ENCODE results near the gene MYCBP2. TPM values are rescaled to one million over a fixed set of nuclear protein-coding genes. Genes with fewer than 3 reads are reported as not detected.

MYCBP2 gene
- polyA plus RNA-seq, 4 donors = 11.2 to 33.0 (median 23.5) TPM

GRCh38 chr13:77331421-77331820 lies 4.5 kb upstream of the MYCBP2 start:
- Histone ChIP-seq H3K9me3 (ENCODE audit: control insufficient read depth in 2 of 2, insufficient read depth in 1 of 2, low read depth in 1 of 2, low read length in 1 of 2) (no peaks in the 10 kb centered on the region), H3K27ac (ENCODE audit: low read depth in 1 of 3, low read length in 2 of 3) (no peak overlapping the region), H3K4me1 (ENCODE audit: control insufficient read depth in 3 of 3, insufficient read depth in 2 of 3, low read depth in 1 of 3, low read length in 2 of 3) (peaks cover 3 to 7% (median 5%) of the 10 kb centered on the region in 3 donors), H3K27me3 (ENCODE audit: control insufficient read depth in 3 of 3, insufficient read depth in 3 of 3, low read length in 3 of 3) (peaks cover 0 to 3% (median 0%) of the 10 kb centered on the region in 3 donors), H3K4me3 (ENCODE audit: low read depth in 1 of 3, low read length in 3 of 3) (no peak overlapping the region), H3K36me3 (ENCODE audit: control insufficient read depth in 3 of 3, insufficient read depth in 2 of 3, low read depth in 1 of 3, low read length in 3 of 3) (no peaks in the 10 kb centered on the region)
- DNase-seq (no peak), FAIRE-seq (no peak)
- 81 to 91% (median 89%) methylated on average over 2 of the region's 2 CpGs for WGBS, 3 donors

DNA sequence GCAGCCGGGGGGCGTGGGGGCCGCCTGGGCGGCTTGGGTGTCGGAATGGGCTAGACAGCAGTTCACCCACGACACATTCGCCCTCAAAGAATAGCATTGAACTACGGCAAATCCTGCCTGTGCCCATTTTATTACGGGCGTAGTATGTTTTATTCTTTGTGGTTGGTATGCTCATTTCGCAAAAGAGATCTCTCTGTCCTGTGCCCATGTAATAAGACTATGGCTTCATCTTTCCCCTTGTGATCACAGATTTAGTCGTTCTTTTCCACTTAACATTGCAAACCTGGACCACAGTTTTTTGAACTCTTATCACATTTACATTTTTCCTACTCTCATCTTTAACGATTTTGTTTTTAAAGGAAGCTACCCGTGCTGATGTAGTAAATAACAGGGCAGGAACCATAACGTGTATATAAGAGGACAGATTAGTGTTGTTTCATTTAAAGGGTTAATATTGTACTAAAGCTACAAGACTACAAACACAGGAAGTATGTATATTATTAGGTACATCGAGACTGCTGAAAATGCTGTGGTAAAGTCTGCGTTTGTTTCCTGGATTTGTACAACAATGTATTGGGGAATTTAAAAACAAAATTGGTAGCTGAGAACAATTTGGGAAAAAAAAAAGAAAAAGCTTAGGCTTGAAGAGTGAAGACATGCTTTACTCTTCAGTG lies 3.2 kb upstream of the MYCBP2 start:
- Histone ChIP-seq H3K9me3 (ENCODE audit: control insufficient read depth in 2 of 2, insufficient read depth in 1 of 2, low read depth in 1 of 2, low read length in 1 of 2) (no peaks in the 10 kb centered on the region), H3K36me3 (ENCODE audit: control insufficient read depth in 3 of 3, insufficient read depth in 2 of 3, low read depth in 1 of 3, low read length in 3 of 3) (no peaks in the 10 kb centered on the region), H3K27ac (ENCODE audit: low read depth in 1 of 3, low read length in 2 of 3) (peak overlapping the region; percentile 28 to 91 (median 87)), H3K4me3 (ENCODE audit: low read depth in 1 of 3, low read length in 3 of 3) (peak overlapping the region; percentile 55 to 76 (median 75)), H3K4me1 (ENCODE audit: control insufficient read depth in 3 of 3, insufficient read depth in 2 of 3, low read depth in 1 of 3, low read length in 2 of 3) (peaks cover 3 to 7% (median 5%) of the 10 kb centered on the region in 3 donors), H3K27me3 (ENCODE audit: control insufficient read depth in 3 of 3, insufficient read depth in 3 of 3, low read length in 3 of 3) (peaks cover 0 to 3% (median 0%) of the 10 kb centered on the region in 3 donors)
- FAIRE-seq (peak; percentile 33), DNase-seq (peak; percentile 15 to 82)
- 1% methylated on average over 17 of the region's 17 CpGs for WGBS, 3 donors

DNA sequence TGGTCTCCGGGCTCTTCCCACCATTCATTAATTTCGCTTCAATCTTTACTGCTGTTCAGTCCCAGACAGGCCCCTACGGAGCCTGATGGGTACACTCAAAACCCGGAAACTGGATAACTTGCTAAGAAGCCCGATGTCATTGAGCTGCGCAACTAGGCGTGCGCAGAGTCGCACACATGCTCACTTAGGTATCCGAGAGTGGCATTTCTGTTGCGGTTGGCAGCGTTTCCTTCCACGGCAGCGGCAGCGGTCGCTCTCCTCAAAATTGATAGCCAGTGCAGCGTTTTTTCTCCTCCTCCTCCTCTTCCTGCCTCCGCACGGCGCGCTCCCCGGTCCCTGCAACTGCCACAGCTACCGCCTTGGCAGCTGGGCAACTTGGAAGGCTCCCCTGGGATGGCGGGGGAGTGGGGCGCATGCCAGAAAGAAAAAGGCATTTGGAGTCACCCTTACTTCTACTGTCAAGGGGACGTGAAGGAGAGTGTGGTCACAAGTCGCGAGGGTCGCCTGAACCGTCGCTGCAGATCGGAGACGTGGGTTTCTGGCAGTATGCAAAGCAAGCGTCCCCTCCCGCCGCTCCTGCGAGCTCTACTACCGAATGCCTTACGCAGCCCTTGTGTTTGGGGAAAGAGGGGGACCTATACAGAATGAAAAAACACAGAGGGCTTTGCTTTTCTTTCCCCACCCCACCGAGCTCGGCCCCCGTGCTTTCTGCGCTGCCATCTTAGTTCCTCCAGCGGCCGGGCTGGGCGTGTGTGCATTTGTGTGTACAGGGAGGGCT lies 2.4 kb upstream of the MYCBP2 start:
- FAIRE-seq = no peak
- WGBS, 3 donors = 0 to 1% (median 0%) methylated on average over 45 to 46 of the region's 46 CpGs

GRCh38 chr13:77328819-77329132 lies 1.9 kb upstream of the MYCBP2 start:
- no peaks in the 10 kb centered on the region for H3K9me3 ChIP-seq (ENCODE audit: control insufficient read depth in 2 of 2, insufficient read depth in 1 of 2, low read depth in 1 of 2, low read length in 1 of 2)
- H3K27ac ChIP-seq (ENCODE audit: low read depth in 1 of 3, low read length in 2 of 3) = peak overlapping the region in 2 of 3 donors; percentile 87 to 91
- WGBS, 3 donors = 0 to 3% (median 3%) methylated on average over 4 of the region's 4 CpGs
- peaks cover 3 to 9% (median 7%) of the 10 kb centered on the region in 3 donors for H3K4me1 ChIP-seq (ENCODE audit: control insufficient read depth in 3 of 3, insufficient read depth in 2 of 3, low read depth in 1 of 3, low read length in 2 of 3)
- no peaks in the 10 kb centered on the region for H3K36me3 ChIP-seq (ENCODE audit: control insufficient read depth in 3 of 3, insufficient read depth in 2 of 3, low read depth in 1 of 3, low read length in 3 of 3)
- FAIRE-seq = no peak
- no peak for DNase-seq
- no peaks in the 10 kb centered on the region for H3K27me3 ChIP-seq (ENCODE audit: control insufficient read depth in 3 of 3, insufficient read depth in 3 of 3, low read length in 3 of 3)
- peak overlapping the region; percentile 21 to 76 (median 75) for H3K4me3 ChIP-seq (ENCODE audit: low read depth in 1 of 3, low read length in 3 of 3)

More for the DNA sequence above, 2.4 kb upstream of the MYCBP2 start:
- no peaks in the 10 kb centered on the region for H3K36me3 ChIP-seq (ENCODE audit: control insufficient read depth in 3 of 3, insufficient read depth in 2 of 3, low read depth in 1 of 3, low read length in 3 of 3)
- H3K9me3 ChIP-seq (ENCODE audit: control insufficient read depth in 2 of 2, insufficient read depth in 1 of 2, low read depth in 1 of 2, low read length in 1 of 2) = no peaks in the 10 kb centered on the region
- peak overlapping the region; percentile 49 to 91 (median 87) for H3K27ac ChIP-seq (ENCODE audit: low read depth in 1 of 3, low read length in 2 of 3)
- H3K4me1 ChIP-seq (ENCODE audit: control insufficient read depth in 3 of 3, insufficient read depth in 2 of 3, low read depth in 1 of 3, low read length in 2 of 3) = peaks cover 3 to 7% (median 5%) of the 10 kb centered on the region in 3 donors
- H3K4me3 ChIP-seq (ENCODE audit: low read depth in 1 of 3, low read length in 3 of 3) = peak overlapping the region; percentile 55 to 76 (median 75)
- no peaks in the 10 kb centered on the region for H3K27me3 ChIP-seq (ENCODE audit: control insufficient read depth in 3 of 3, insufficient read depth in 3 of 3, low read length in 3 of 3)
- DNase-seq = peak; percentile 96 to 97

DNA sequence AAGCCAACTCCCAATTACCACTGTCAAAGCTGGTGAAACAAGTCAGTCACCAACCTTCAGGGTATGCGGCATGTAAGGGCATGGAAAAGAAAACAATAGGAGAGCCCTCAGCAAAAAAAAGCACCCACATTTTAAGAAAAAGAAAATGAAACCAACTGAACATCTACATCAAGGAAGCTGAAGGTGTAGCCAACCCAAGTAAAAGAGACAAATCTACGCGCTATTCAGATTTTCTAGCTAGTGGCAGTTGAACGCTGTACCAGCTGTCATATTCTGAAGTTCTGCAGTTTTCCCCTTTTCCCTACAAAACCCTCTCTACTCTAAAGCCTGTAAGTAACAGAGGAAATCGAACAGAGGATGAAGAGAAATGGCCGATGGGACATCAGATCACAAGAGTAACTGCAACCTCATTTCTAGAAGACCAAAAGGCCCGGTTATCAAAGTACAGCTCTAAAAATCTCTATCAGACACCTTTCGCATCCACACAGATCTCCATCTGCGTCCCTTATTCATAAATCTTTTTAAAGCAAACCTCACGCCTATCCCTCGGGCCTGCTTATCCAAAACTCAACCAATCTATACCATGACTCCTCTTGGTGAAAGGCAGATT lies 1.4 kb downstream of the MYCBP2 start:
- Histone ChIP-seq H3K27me3 (ENCODE audit: control insufficient read depth in 3 of 3, insufficient read depth in 3 of 3, low read length in 3 of 3) (no peaks in the 10 kb centered on the region), H3K4me3 (ENCODE audit: low read depth in 1 of 3, low read length in 3 of 3) (peak overlapping the region; percentile 59 to 87 (median 77)), H3K4me1 (ENCODE audit: control insufficient read depth in 3 of 3, insufficient read depth in 2 of 3, low read depth in 1 of 3, low read length in 2 of 3) (peaks cover 3 to 18% (median 7%) of the 10 kb centered on the region in 3 donors), H3K36me3 (ENCODE audit: control insufficient read depth in 3 of 3, insufficient read depth in 2 of 3, low read depth in 1 of 3, low read length in 3 of 3) (no peaks in the 10 kb centered on the region), H3K9me3 (ENCODE audit: control insufficient read depth in 2 of 2, insufficient read depth in 1 of 2, low read depth in 1 of 2, low read length in 1 of 2) (no peaks in the 10 kb centered on the region), H3K27ac (ENCODE audit: low read depth in 1 of 3, low read length in 2 of 3) (peak overlapping the region; percentile 16 to 71 (median 71))
- WGBS, 3 donors = 1 to 2% (median 1%) methylated on average over 11 of the region's 11 CpGs
- DNase-seq (peak; percentile 36 to 45), FAIRE-seq (no peak)

DNA sequence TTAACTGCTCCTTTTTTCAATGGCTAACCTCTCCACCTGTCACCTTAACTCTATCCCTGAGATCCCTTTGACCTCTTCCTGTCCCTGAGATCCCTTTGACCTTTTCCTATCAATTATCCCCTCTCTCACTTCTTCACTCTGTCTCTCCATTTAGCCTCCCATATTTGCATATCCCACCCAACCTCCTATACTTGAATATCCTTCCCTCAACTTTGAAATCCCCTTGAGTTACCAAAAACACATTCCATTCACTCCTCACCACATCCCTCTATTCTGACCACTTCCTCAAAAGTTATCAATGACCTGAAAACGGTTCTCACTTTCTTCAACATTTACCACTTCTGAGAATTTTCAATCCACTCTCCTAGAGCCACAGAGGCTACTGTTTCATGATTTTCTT lies 3.0 kb downstream of the MYCBP2 start:
- DNase-seq = no peak
- Histone ChIP-seq H3K27ac (ENCODE audit: low read depth in 1 of 3, low read length in 2 of 3) (no peak overlapping the region), H3K27me3 (ENCODE audit: control insufficient read depth in 3 of 3, insufficient read depth in 3 of 3, low read length in 3 of 3) (no peaks in the 10 kb centered on the region), H3K9me3 (ENCODE audit: control insufficient read depth in 2 of 2, insufficient read depth in 1 of 2, low read depth in 1 of 2, low read length in 1 of 2) (no peaks in the 10 kb centered on the region), H3K4me1 (ENCODE audit: control insufficient read depth in 3 of 3, insufficient read depth in 2 of 3, low read depth in 1 of 3, low read length in 2 of 3) (peaks cover 3 to 21% (median 7%) of the 10 kb centered on the region in 3 donors), H3K36me3 (ENCODE audit: control insufficient read depth in 3 of 3, insufficient read depth in 2 of 3, low read depth in 1 of 3, low read length in 3 of 3) (no peaks in the 10 kb centered on the region), H3K4me3 (ENCODE audit: low read depth in 1 of 3, low read length in 3 of 3) (no peak overlapping the region)
- no peak for FAIRE-seq
- WGBS, 3 donors = 24 to 38% (median 36%) methylated on average over 1 of the region's 1 CpG

DNA sequence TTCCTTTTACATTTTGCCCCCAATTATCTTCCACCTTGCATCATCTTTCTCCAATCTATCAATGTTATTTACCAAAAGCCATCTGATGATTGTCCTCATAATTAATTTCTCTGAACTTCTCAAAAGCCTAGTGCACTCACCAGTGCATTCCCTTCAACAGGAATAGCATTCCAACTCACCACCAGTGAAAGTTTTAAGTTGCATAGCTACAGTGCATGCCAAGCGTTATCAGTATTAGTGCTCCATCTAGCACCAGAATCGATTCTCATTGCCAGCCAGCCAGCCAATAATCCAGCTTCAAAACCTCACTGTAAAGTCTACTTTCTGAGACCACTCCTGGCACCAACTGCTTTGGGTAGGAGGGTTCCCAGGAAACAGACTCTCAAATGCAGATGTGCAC lies 7.4 kb downstream of the MYCBP2 start:
- H3K27me3 ChIP-seq (ENCODE audit: control insufficient read depth in 3 of 3, insufficient read depth in 3 of 3, low read length in 3 of 3) = no peaks in the 10 kb centered on the region
- H3K4me3 ChIP-seq (ENCODE audit: low read depth in 1 of 3, low read length in 3 of 3) = no peak overlapping the region
- 67 to 83% (median 72%) methylated on average over 2 of the region's 2 CpGs for WGBS, 3 donors
- DNase-seq (no peak), FAIRE-seq (no peak)
- no peaks in the 10 kb centered on the region for H3K9me3 ChIP-seq (ENCODE audit: control insufficient read depth in 2 of 2, insufficient read depth in 1 of 2, low read depth in 1 of 2, low read length in 1 of 2)
- H3K36me3 ChIP-seq (ENCODE audit: control insufficient read depth in 3 of 3, insufficient read depth in 2 of 3, low read depth in 1 of 3, low read length in 3 of 3) = peaks cover 0 to 4% (median 0%) of the 10 kb centered on the region in 3 donors
- no peak overlapping the region for H3K27ac ChIP-seq (ENCODE audit: low read depth in 1 of 3, low read length in 2 of 3)
- peaks cover 0 to 21% (median 0%) of the 10 kb centered on the region in 3 donors for H3K4me1 ChIP-seq (ENCODE audit: control insufficient read depth in 3 of 3, insufficient read depth in 2 of 3, low read depth in 1 of 3, low read length in 2 of 3)

DNA sequence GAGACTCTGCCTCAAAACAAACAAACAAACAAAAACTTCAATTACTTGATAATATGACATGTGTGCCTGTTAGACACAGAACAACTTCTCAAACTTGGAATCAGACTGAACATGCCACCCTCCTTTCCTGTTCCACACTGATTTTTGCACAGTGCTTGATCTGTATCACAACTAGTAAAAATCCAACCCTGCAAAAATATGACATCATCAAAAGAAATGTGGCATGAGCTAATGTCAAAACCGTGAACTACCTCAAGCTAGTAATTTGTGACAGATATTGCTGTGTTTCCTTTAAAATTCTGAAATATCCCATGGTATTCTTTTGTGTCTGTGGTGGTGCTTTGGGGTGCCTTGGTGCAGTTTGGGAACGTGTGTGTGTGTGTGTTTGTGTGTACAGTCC lies 8.2 kb downstream of the MYCBP2 start:
- H3K27ac ChIP-seq (ENCODE audit: low read depth in 1 of 3, low read length in 2 of 3) = no peak overlapping the region
- FAIRE-seq (no peak), DNase-seq (no peak)
- peaks cover 0 to 4% (median 0%) of the 10 kb centered on the region in 3 donors for H3K36me3 ChIP-seq (ENCODE audit: control insufficient read depth in 3 of 3, insufficient read depth in 2 of 3, low read depth in 1 of 3, low read length in 3 of 3)
- no peaks in the 10 kb centered on the region for H3K27me3 ChIP-seq (ENCODE audit: control insufficient read depth in 3 of 3, insufficient read depth in 3 of 3, low read length in 3 of 3)
- WGBS, 3 donors = 49 to 60% (median 57%) methylated on average over 2 of the region's 2 CpGs
- no peak overlapping the region for H3K4me3 ChIP-seq (ENCODE audit: low read depth in 1 of 3, low read length in 3 of 3)
- no peaks in the 10 kb centered on the region for H3K9me3 ChIP-seq (ENCODE audit: control insufficient read depth in 2 of 2, insufficient read depth in 1 of 2, low read depth in 1 of 2, low read length in 1 of 2)
- peaks cover 0 to 17% (median 0%) of the 10 kb centered on the region in 3 donors for H3K4me1 ChIP-seq (ENCODE audit: control insufficient read depth in 3 of 3, insufficient read depth in 2 of 3, low read depth in 1 of 3, low read length in 2 of 3)
